NK-92 (cell line): ENCODE measurements around the gene TASP1.

ENCODE experiments used
- DNase-seq: peaks from one replicate; lab custom pipeline; 2025; ENCODE audit not compliant: unreplicated experiment; lab: John Stamatoyannopoulos, UW

TASP1 gene

GRCh38 chr20:13443690-13444089, 195.0 kb downstream of the TASP1 start:
- no peak for DNase-seq

GRCh38 chr20:13442986-13443385, 195.7 kb downstream of the TASP1 start:
- no peak for DNase-seq

GRCh38 chr20:13441388-13441787, 197.3 kb downstream of the TASP1 start:
- no peak for DNase-seq

GRCh38 chr20:13436530-13436929, 202.2 kb downstream of the TASP1 start:
- no peak for DNase-seq

- no peak for DNase-seq
Measured at GRCh38 chr20:13432126-13432525, 206.6 kb downstream of the TASP1 start.

GRCh38 chr20:13430346-13431002, 208.3 kb downstream of the TASP1 start:
- no peak for DNase-seq

- no peak for DNase-seq
Measured at GRCh38 chr20:13428684-13429083, 210.0 kb downstream of the TASP1 start.

GRCh38 chr20:13426870-13427269, 211.9 kb downstream of the TASP1 start:
- no peak for DNase-seq

GRCh38 chr20:13425381-13426135, 213.2 kb downstream of the TASP1 start:
- no peak for DNase-seq

GRCh38 chr20:13424174-13424833, 214.4 kb downstream of the TASP1 start:
- DNase-seq: no peak

GRCh38 chr20:13423472-13424173, 215.1 kb downstream of the TASP1 start:
- DNase-seq: no peak

- DNase-seq: no peak
Measured at GRCh38 chr20:13422637-13423036, 216.1 kb downstream of the TASP1 start.

- DNase-seq: no peak
Measured at GRCh38 chr20:13420625-13421024, 218.1 kb downstream of the TASP1 start.

GRCh38 chr20:13419477-13419876, 219.3 kb downstream of the TASP1 start:
- no peak for DNase-seq

- no peak for DNase-seq
Measured at GRCh38 chr20:13418263-13419229, 220.2 kb downstream of the TASP1 start.

GRCh38 chr20:13416531-13416930, 222.2 kb downstream of the TASP1 start:
- DNase-seq: no peak

- DNase-seq: no peak
Measured at GRCh38 chr20:13412806-13413445, 225.8 kb downstream of the TASP1 start.

- no peak for DNase-seq
Measured at GRCh38 chr20:13404293-13404692, 234.4 kb downstream of the TASP1 start.

- no peak for DNase-seq
Measured at GRCh38 chr20:13403453-13403852, 235.3 kb downstream of the TASP1 start.

- DNase-seq: no peak
Measured at GRCh38 chr20:13402986-13403385, 235.7 kb downstream of the TASP1 start.
